ENCODE data around the gene ZDHHC20. TPM values are rescaled to one million over a fixed set of nuclear protein-coding genes. Genes with fewer than 3 reads are reported as not detected.
A peak's percentile ranks its signal among the peaks of the same experiment; 100 is the strongest.

The ZDHHC20 gene
- total RNA-seq, 1 experiment from 2014 or later, result 53.7 TPM

- H3K9ac ChIP-seq (ENCODE audit: low read length), result no peak overlapping the region
- H2AFZ ChIP-seq (ENCODE audit: low read length), result no peak overlapping the region
Measured at GRCh38 chr13:21481359-21481758, 22.3 kb upstream of the ZDHHC20 start.

DNA sequence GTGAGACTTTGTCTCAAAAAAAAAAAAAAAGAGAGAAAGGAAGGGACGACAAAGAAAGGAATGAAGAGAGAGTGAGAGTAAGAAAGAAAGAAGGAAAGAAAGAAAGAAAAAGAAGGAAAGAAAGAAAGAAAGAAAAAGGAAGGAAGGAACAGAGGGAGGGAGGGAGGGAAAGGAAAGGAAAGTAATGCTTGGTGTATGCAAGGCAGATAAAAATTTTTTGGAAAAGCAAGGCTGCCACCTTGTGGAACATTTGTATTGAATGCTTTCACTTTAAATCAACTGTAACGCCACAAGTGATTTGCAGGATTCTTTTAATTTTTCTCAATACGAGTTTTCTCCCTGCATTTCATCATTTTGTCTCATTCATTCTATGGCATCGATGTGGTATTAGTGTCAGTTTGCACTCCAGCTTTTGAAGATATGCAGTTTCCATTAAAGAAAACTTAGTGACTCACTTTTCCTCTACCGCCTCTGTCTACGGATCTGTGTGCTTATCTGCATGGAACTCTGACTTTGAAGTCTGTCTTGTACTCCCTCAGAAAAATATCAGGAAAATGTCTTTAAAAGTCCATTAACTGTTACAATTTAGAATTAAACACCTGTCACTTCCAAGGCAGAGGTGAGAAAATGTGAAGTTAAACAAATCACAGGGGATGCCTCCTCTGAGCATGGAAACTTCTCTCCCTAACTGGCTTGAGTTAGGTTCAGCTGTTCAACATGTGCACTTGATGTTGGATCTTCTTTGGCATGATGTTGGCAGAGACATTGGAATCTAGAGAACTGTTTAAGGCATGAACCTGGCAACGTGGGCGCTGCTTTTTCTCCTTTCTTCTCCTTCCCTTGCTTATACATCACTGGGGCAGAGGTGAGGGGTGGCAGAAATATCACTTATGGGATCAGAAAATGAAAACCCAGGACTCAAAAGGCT lies 20.0 kb upstream of the ZDHHC20 start:
- H2AFZ ChIP-seq (ENCODE audit: low read length), result peak overlapping the region; percentile 66
- H3K4me3 ChIP-seq (ENCODE audit: low read length), result peak overlapping the region; percentile 59

More at GRCh38 chr13:21481359-21481758, 22.3 kb upstream of the ZDHHC20 start:
- Histone ChIP-seq H4K20me1 (ENCODE audit: low read length) (no peaks in the 10 kb centered on the region), H3K27ac (ENCODE audit: low read length) (0 out of 2 replicates have a peak overlapping the region, but pooled peaks have one; percentile 21), H3K4me3 (ENCODE audit: low read length) (no peak overlapping the region), H3K9me3 (ENCODE audit: low read length) (no peaks in the 10 kb centered on the region), H3F3A (ENCODE audit: low read length, unreplicated experiment) (no peaks in the 10 kb centered on the region), H3K36me3 (ENCODE audit: low read depth, low read length) (no peaks in the 10 kb centered on the region), H3K27me3 (ENCODE audit: low read length) (no peaks in the 10 kb centered on the region), H3K9me2 (replicated peaks; ENCODE audit: low read length) (no peaks in the 10 kb centered on the region), H3K4me2 (ENCODE audit: low read length) (peak overlapping the region; percentile 44; the same call in 1 of the 2 replicates), H3K79me2 (ENCODE audit: low read length) (no peaks in the 10 kb centered on the region), H3K4me1 (ENCODE audit: insufficient read depth, low read length) (peaks cover 6% of the 10 kb centered on the region)
- peak; percentile 62 for ATAC-seq
- POLR2A ChIA-PET (ENCODE audit: unreplicated experiment), result no interaction called here
- no peak for TF ChIP-seq EZH2 (IDR thresholded peaks at IDR 0.05; ENCODE audit: low read length, unreplicated experiment)
- no peak for TF ChIP-seq EZH2phosphoT487 (IDR thresholded peaks at IDR 0.05; ENCODE audit: borderline replicate concordance, low read length)
- TF ChIP-seq CTCF (conservative IDR thresholded peaks at IDR 0.05; ENCODE audit: low read depth, low read length), result no peak
- no TSS peak for BruUV-seq (replicated peaks)
- CTCF ChIA-PET, result interaction anchor here (1.4 kb wide), 1 partner anchor 184 kb away, joined by 7 read pairs; no protein-coding TSS in a partner anchor
- intact Hi-C loops (cut with micrococcal nuclease), result loop anchor here (1.0 to 5.0 kb wide), 2 partner anchors 61 to 107 kb away; no protein-coding TSS in a partner anchor
- peak; percentile 56 for DNase-seq

More for the DNA sequence above, 20.0 kb upstream of the ZDHHC20 start:
- Histone ChIP-seq H3K9ac (ENCODE audit: low read length) (no peak overlapping the region), H4K20me1 (ENCODE audit: low read length) (no peaks in the 10 kb centered on the region), H3K79me2 (ENCODE audit: low read length) (no peaks in the 10 kb centered on the region), H3K27ac (ENCODE audit: low read length) (no peak overlapping the region), H3K4me2 (ENCODE audit: low read length) (peak overlapping the region; percentile 83), H3K9me2 (replicated peaks; ENCODE audit: low read length) (no peaks in the 10 kb centered on the region), H3F3A (ENCODE audit: low read length, unreplicated experiment) (no peaks in the 10 kb centered on the region), H3K36me3 (ENCODE audit: low read depth, low read length) (no peaks in the 10 kb centered on the region), H3K4me1 (ENCODE audit: insufficient read depth, low read length) (peaks cover 6% of the 10 kb centered on the region), H3K9me3 (ENCODE audit: low read length) (no peaks in the 10 kb centered on the region), H3K27me3 (ENCODE audit: low read length) (no peaks in the 10 kb centered on the region)
- TF ChIP-seq EZH2 (IDR thresholded peaks at IDR 0.05; ENCODE audit: low read length, unreplicated experiment), result no peak
- peak; percentile 56 for TF ChIP-seq CTCF (conservative IDR thresholded peaks at IDR 0.05; ENCODE audit: low read depth, low read length)
- ATAC-seq, result peak; percentile 43
- ChIA-PET POLR2A (ENCODE audit: unreplicated experiment) (no interaction called here), CTCF (interaction anchor here (1.0 kb wide), 1 partner anchor 180 kb away, joined by 3 read pairs; no protein-coding TSS in a partner anchor)
- peak; percentile 77 for DNase-seq
- intact Hi-C loops (cut with micrococcal nuclease), result loop anchor here (1.0 to 2.0 kb wide), 3 partner anchors 141 to 536 kb away; no protein-coding TSS in a partner anchor
- no TSS peak for BruUV-seq (replicated peaks)
